Measurements from ENCODE around the gene ARHGAP15.
"Not testable (repeated sequence)": the region's sequence is repeated elsewhere in the genome, so short reads cannot be mapped to it uniquely, and the experiment has no call there.

Gene ARHGAP15

DNA sequence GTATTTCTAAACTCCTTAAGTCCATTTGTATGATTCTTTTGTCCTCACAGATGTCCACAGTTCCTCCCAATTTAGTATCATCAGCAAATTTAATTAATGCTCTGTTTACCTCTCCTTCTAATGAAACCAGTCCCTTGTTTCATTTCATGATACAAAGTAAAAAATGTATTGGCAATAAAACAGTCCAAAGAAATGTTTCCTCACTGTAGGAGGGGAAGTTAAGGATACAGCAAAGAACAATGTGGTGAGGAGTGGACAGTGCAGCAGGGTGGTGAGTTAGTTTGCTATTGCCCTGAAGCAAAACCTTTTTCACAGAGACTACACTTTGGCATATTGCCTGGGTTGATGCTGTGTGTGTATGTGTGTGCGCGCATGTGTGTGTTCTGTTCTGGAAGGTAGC, 401.5 kb downstream of the ARHGAP15 start:
- TF ChIP-seq, protein P1, sequence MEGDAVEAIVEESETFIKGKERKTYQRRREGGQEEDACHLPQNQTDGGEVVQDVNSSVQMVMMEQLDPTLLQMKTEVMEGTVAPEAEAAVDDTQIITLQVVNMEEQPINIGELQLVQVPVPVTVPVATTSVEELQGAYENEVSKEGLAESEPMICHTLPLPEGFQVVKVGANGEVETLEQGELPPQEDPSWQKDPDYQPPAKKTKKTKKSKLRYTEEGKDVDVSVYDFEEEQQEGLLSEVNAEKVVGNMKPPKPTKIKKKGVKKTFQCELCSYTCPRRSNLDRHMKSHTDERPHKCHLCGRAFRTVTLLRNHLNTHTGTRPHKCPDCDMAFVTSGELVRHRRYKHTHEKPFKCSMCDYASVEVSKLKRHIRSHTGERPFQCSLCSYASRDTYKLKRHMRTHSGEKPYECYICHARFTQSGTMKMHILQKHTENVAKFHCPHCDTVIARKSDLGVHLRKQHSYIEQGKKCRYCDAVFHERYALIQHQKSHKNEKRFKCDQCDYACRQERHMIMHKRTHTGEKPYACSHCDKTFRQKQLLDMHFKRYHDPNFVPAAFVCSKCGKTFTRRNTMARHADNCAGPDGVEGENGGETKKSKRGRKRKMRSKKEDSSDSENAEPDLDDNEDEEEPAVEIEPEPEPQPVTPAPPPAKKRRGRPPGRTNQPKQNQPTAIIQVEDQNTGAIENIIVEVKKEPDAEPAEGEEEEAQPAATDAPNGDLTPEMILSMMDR (IDR thresholded peaks at IDR 0.05; ENCODE audit: extremely low read depth, missing control alignments), result no peak
- DNase-seq (ENCODE audit: low spot score), result no peak

DNA sequence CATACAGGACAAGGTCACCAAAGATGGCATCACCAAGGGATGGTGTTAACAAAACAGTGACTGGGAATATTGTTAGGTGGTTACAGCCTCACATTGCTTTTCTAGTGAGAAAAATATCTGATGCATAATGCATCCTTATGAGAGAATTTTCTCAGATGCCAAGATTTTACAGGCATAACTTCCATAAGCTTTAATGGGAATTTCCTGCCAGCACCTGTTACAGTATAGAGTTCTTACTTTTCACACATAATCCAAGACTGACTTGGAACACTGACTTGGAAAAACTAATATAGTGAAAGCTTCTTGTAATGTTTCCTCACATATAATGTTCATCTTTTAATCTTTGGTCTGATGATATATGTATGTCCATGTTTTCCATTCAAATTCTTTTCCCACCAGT, 402.8 kb downstream of the ARHGAP15 start:
- no peak for DNase-seq (ENCODE audit: low spot score)
- TF ChIP-seq, protein P1 (IDR thresholded peaks at IDR 0.05; ENCODE audit: extremely low read depth, missing control alignments), result no peak

DNA sequence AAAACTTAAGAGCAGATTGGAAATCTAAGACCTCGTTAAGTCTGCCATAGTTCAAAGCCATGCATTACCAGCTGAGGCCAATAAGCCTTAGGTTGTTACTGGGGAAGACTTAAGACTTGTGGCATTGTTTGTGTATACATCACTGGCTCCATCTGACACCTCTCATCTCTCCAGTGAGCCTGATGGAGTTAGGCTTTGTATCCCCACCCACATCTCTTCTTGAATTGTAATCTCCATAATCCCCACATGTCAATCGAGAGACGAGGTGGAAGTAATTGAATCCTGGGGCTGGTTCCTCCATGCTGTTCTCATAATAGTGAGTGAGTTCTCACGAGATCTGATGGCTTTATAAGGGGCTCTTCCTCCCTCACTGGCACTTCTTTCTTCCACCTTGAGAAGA, 404.6 kb downstream of the ARHGAP15 start:
- TF ChIP-seq, protein P1 (IDR thresholded peaks at IDR 0.05; ENCODE audit: extremely low read depth, missing control alignments), result no peak
- no peak for DNase-seq (ENCODE audit: low spot score)

DNA sequence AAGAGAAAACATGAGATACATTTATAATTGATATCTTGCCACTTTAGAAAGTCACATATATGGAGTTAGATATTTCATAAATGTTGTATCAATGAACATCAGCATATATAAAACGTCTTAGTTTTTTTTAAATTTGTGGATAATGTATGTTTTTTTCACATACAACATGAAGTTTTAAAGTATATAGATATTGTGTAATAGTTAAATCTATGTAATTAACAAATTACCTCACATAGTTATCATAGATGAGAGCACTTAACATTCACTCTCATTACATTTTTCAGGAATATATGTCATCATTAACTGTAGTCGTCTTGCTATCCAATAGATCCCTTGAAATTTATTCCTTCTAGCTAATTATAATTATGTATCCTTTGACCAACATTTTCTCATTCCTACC, 406.6 kb downstream of the ARHGAP15 start:
- DNase-seq (ENCODE audit: low spot score), result no peak
- TF ChIP-seq, protein P1 (IDR thresholded peaks at IDR 0.05; ENCODE audit: extremely low read depth, missing control alignments), result no peak

DNA sequence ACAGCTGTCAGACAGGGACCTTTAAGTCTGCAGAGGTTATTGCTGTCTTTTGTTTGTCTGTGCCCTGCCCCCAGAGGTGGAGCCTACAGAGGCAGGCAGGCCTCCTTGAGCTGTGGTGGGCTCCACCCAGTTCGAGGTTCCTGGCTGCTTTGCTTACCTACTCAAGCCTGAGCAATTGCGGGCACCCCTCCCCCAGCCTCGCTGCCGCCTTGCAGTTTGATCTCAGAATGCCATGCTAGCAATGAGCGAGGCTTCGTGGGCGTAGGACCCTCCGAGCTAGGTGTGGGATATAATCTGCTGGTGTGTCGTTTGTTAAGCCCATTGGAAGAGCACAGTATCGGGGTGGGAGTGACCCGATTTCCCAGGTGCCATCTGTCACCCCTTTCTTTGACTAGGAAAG, 412.7 kb downstream of the ARHGAP15 start:
- DNase-seq (ENCODE audit: low spot score), result not testable (repeated sequence)

DNA sequence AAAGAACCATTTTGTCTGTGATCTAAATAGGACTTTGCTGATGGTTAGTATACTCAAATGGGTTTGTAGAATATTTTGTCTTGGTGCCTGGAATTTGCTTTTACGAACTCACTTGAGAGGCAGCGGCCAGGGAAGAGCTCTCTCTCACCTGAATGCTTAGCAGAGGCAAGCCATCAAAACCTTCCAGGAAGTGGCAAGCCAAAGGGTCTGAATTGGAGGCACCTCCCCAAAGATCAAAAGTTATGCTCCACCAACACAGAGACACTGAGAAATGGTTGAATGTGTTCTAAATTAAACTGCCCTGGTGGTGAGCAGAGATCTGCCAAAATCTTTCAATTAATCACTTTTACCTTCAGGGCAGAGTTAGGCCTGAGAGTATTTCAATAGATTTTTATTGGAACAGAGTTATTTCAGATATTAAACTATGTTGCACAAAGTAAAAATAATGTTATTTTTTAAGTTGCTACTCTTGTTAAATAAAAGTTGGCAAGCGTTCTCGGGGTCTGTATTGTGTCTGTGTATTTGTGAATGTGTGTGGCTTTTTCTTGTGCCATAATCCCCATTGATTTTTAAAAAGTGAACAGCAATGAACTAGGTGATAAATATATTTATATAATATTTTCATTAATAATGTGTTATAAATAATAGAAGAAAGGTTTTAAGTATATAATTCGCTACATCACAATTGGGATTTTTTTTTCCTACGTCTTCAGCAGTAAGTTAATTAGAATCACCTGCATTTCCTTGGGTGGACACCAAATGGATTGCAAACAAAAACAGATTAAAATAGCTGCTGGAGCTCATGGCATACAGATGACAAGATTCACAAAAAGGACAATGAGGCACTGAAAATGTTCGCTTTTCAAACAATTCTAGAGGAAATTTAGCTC, 416.1 kb downstream of the ARHGAP15 start:
- TF ChIP-seq, protein P1 (IDR thresholded peaks at IDR 0.05; ENCODE audit: extremely low read depth, missing control alignments), result no peak
- no peak for DNase-seq (ENCODE audit: low spot score)

DNA sequence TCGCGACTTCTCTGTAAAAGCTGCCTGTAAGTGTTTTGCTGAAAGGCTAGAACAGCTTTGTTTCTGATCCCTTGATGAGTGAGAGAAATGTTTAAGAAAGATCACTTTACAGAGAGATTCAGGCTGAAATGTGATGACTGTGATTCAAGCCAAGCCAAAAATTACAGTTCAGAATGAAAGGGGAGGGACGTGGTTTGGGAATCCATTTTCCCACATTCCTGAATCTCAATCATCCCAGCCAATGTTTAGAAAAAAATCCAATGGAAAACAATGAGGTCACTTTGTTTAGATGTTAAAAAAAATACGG, 416.7 kb downstream of the ARHGAP15 start:
- no peak for DNase-seq (ENCODE audit: low spot score)
- TF ChIP-seq, protein P1 (IDR thresholded peaks at IDR 0.05; ENCODE audit: extremely low read depth, missing control alignments), result no peak

DNA sequence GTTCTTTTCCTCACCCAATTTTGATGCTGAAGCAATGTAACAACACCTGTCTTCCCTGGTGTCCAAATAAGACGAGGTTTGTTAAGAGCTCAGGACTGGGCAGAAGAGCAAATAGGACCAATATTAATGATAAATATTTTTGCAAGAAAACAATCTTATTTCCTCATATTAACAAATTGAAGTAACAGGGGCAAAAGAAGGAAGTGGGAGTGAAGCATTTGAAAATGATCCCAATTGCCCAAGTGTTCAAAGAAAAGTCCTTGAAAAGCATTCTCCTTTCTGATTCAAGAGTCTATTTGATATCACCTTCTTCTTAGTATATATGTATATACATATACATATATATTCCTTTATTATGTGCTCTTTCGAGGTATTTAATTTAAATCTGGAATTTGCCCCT, 418.8 kb downstream of the ARHGAP15 start:
- no peak for DNase-seq (ENCODE audit: low spot score)
- TF ChIP-seq, protein P1 (IDR thresholded peaks at IDR 0.05; ENCODE audit: extremely low read depth, missing control alignments), result no peak
